Neural progenitor cell (in vitro differentiated cells): ENCODE measurements around the gene PRIMA1. TPM values are rescaled to one million over a fixed set of nuclear protein-coding genes. Genes with fewer than 3 reads are reported as not detected.
A peak's percentile ranks its signal among the peaks of the same experiment; 100 is the strongest.

Experiments used
- DNase-seq: peaks from one replicate; pipeline ENCODE4 v3.0.0-alpha.2; 2016; ENCODE audit warnings: low spot score
- H2AFZ ChIP-seq: fragments of 200-600 bp; sonication (generic); replicated peaks from 2 replicates; pipeline ENCODE4 v1.6.1; 2016; ENCODE audit warnings: antibody characterized with exemption
- H3F3A ChIP-seq: fragments of 200-600 bp; sonication (generic); 2 replicates; pipeline ENCODE4 v1.6.1; 2016; ENCODE audit warnings: antibody characterized with exemption, low read depth
- H3K27ac ChIP-seq: fragments of 200-600 bp; sonication (generic); 2 replicates; pipeline ENCODE4 v1.5.1; 2016; ENCODE audit warnings: mild to moderate bottlenecking
- H3K27me3 ChIP-seq: fragments of 200-600 bp; sonication (generic); 2 replicates; pipeline ENCODE4 v1.6.1; 2016; ENCODE audit warnings: mild to moderate bottlenecking, moderate library complexity
- H3K36me3 ChIP-seq: fragments of 200-600 bp; sonication (generic); 2 replicates; pipeline ENCODE4 v1.5.1; 2016
- H3K4me1 ChIP-seq: fragments of 200-600 bp; sonication (generic); 2 replicates; pipeline ENCODE4 v1.6.1; 2016; ENCODE audit warnings: mixed run types
- H3K4me2 ChIP-seq: fragments of 200-600 bp; sonication (generic); 2 replicates; pipeline ENCODE4 v1.6.1; 2016
- H3K4me3 ChIP-seq: fragments of 200-600 bp; sonication (generic); 2 replicates; pipeline ENCODE4 v1.5.1; 2016
- H3K79me2 ChIP-seq: fragments of 200-600 bp; sonication (generic); 2 replicates; pipeline ENCODE4 v1.6.1; 2016; ENCODE audit warnings: low read depth
- H3K9ac ChIP-seq: fragments of 200-600 bp; sonication (generic); 2 replicates; pipeline ENCODE4 v1.6.1; 2016
- H3K9me3 ChIP-seq: fragments of 200-600 bp; sonication (generic); 2 replicates; pipeline ENCODE4 v1.5.1; 2016; ENCODE audit warnings: low read depth
- H4K20me1 ChIP-seq: fragments of 200-600 bp; sonication (generic); 2 replicates; pipeline ENCODE4 v1.6.1; 2016; ENCODE audit warnings: low read depth
- H3K27ac Mint-ChIP-seq: 3 replicates; pipeline ENCODE4 v1.8.0; 2021; ENCODE audit warnings: mixed read lengths
- H3K27me3 Mint-ChIP-seq: 2 replicates; pipeline ENCODE4 v1.8.0; 2022; ENCODE audit warnings: low read depth, mild to moderate bottlenecking, inconsistent platforms, moderate library complexity, mixed read lengths; ENCODE audit not compliant: insufficient read depth
- H3K36me3 Mint-ChIP-seq: 3 replicates; pipeline ENCODE4 v1.8.0; 2021; ENCODE audit warnings: mixed read lengths
- H3K4me1 Mint-ChIP-seq: 3 replicates; pipeline ENCODE4 v1.8.0; 2021; ENCODE audit warnings: mixed read lengths
- H3K4me3 Mint-ChIP-seq: 3 replicates; pipeline ENCODE4 v1.8.0; 2021; ENCODE audit warnings: mild to moderate bottlenecking, moderate library complexity, mixed read lengths
- H3K9me3 Mint-ChIP-seq: 3 replicates; pipeline ENCODE4 v1.8.0; 2020; ENCODE audit warnings: mixed read lengths
- CTCF ChIP-seq: fragments of 200-600 bp; sonication (generic); IDR thresholded peaks from 2 replicates; pipeline ENCODE4 v1.5.1; 2017; ENCODE audit warnings: antibody characterized with exemption, mild to moderate bottlenecking
- EZH2 ChIP-seq: fragments of 200-600 bp; sonication (generic); IDR thresholded peaks from 2 replicates; pipeline ENCODE4 v1.6.1; 2017; ENCODE audit warnings: antibody characterized with exemption, mild to moderate bottlenecking, moderate library complexity
- EZH2phosphoT487 ChIP-seq: fragments of 200-600 bp; sonication (generic); IDR thresholded peaks from 2 replicates; pipeline ENCODE4 v1.6.1; 2017; ENCODE audit warnings: antibody characterized with exemption
- total RNA-seq: library from RNA; depleted of rRNA; stranded (reverse); fragments of >200 nt; gene quantifications from 2 replicates; pipeline ENCODE4 v1.2.3, GENCODE V29; 2015; ENCODE audit warnings: low replicate concordance

PRIMA1 gene
- total RNA-seq, 1 donor from 2014 or later = 2.8 TPM

DNA sequence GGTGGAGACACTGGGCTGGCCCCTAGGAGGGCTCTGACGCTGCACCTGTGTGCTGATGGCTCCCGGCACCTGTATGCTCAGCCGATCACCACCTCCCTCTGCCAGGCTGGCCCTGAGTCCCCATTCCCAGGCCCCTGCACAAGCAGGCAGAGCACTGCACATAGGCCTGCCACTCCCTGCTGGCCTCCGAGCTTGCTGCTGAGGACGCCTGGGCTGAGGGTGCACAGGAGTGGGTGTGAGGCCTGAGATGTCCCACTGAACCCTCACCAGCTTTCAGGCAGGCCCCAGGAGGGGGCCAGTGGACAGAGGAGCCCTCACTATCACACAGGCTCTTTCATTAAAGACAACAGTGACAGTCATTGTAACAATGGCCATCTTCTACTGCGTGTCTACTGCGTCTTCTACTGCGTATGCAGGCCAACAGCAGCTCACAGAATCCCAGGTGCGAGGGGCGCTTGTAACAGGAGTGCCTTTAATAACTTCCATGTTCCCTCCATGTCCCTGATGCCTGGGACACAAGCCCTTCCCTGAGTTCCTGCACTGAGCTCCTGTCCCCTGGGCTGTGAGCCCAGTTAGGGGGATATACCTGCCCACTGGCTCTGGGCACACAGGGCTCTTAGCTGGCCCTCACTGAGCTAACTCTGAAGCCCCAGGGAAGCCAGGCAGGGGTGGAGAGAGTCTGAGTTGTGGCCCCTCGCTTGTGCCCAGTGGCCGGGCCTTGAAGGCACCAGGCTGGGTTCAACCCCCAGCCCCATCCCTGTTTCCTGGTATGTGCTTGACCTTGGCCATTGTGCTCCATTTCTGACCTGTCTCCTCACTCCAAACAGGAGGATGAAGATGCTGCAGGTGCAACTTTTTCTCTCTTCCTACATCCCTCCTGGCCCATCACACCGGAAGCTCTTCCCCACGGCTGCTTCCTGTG is 71.3 kb downstream of the PRIMA1 start:
- Histone ChIP-seq H3K9me3 (no peaks in the 10 kb centered on the region), H3K79me2 (no peaks in the 10 kb centered on the region), H3K4me3 (no peak overlapping the region), H3K27me3 (no peaks in the 10 kb centered on the region), H3F3A (no peaks in the 10 kb centered on the region), H2AFZ (no peak overlapping the region), H3K27ac (no peak overlapping the region), H3K9ac (no peak overlapping the region), H3K36me3 (no peaks in the 10 kb centered on the region), H4K20me1 (no peaks in the 10 kb centered on the region), H3K4me2 (no peak overlapping the region), H3K4me1 (peaks cover 13% of the 10 kb centered on the region)
- Mint-ChIP-seq H3K27ac (no peak overlapping the region), H3K4me1 (peaks cover 18% of the 10 kb centered on the region), H3K27me3 (peaks cover 16% of the 10 kb centered on the region), H3K36me3 (peaks cover 4% of the 10 kb centered on the region), H3K4me3 (no peak overlapping the region), H3K9me3 (no peaks in the 10 kb centered on the region)
- no peak for DNase-seq
- TF ChIP-seq CTCF = no peak
- TF ChIP-seq EZH2 = no peak
- TF ChIP-seq EZH2phosphoT487 = no peak

DNA sequence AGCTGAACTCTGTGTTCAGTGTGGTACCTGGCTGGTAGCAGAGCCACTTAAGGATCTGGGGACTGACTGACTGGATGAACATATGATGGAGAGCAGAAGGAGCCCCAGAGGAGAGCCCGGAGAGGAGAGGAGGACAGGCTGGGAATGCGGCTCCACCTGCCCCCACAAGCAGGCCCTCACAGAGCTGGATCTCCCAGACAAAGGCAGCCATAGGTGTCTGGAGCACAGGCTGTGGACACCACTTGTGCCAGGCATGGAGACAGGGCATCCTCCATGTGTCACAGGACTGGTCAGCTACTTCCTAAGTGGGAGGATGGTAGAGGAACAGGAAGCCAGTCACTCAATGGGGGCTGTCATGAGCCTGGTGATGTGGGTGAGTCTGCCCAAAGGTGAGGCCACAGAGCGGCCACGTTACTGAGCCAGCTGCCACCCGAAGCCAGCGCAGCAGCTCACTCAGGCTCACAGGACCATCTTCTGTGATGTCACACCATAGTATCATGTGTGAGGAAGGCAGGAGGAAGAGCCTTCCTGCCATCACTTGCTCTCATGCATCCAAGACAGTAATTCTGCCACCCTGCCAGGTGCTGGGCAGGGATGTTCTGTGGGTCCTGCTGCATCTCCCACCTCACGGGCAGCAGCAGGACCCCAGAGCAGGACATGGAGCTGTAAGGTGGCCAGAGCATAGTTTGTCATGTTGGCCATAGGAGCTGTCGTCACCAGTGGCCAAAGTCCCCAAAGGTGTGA is 72.1 kb downstream of the PRIMA1 start:
- H3K9ac ChIP-seq = no peak overlapping the region
- TF ChIP-seq EZH2phosphoT487 (no peak), EZH2 (no peak), CTCF (no peak)
- H3K36me3 Mint-ChIP-seq = no peaks in the 10 kb centered on the region
- H3K4me3 ChIP-seq = no peak overlapping the region
- H3K4me1 Mint-ChIP-seq = peaks cover 22% of the 10 kb centered on the region
- peaks cover 13% of the 10 kb centered on the region for H3K4me1 ChIP-seq
- H3K27me3 Mint-ChIP-seq = peaks cover 16% of the 10 kb centered on the region
- H4K20me1 ChIP-seq = no peaks in the 10 kb centered on the region
- no peaks in the 10 kb centered on the region for H3K9me3 Mint-ChIP-seq
- H3K27ac ChIP-seq = no peak overlapping the region
- no peaks in the 10 kb centered on the region for H3K36me3 ChIP-seq
- H3K27ac Mint-ChIP-seq = peak overlapping the region; percentile 50
- DNase-seq = no peak
- H3F3A ChIP-seq = no peaks in the 10 kb centered on the region
- H3K4me3 Mint-ChIP-seq = no peak overlapping the region
- no peaks in the 10 kb centered on the region for H3K79me2 ChIP-seq
- no peak overlapping the region for H2AFZ ChIP-seq
- H3K9me3 ChIP-seq = no peaks in the 10 kb centered on the region
- H3K4me2 ChIP-seq = no peak overlapping the region
- H3K27me3 ChIP-seq = no peaks in the 10 kb centered on the region

DNA sequence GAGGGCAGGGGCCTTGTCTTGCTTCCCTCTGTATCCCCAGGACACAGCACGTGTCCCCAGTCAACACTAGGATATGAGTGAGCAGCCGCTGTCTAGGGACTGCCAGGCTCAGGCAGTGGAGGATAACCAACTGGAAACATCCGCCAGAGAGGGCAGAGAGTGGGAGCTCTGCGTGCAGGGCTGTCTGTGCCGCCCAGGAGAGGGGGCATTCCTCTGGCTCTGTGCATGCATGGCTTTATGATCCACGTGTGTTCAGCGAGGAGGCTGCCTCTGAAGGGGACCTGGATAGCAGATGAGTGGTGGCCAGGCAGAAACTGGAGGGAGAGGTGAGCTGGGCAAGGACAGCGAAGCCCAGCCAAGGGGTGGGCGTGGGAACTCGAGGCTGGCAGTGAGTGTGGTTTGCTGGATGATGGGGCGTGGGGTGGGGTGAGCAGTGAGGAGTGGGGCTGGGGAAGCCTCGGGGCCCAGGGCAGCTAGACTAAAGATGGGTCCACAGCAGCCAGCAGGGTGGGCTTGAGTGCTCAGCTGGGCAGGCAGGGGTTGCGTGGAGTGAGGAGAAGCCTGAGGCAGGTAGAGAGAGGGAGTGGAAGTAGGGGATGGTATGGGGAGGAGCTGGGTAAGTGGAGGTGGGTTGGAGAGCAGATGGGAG is 72.9 kb downstream of the PRIMA1 start:
- peak overlapping the region; percentile 50 for H3K27ac Mint-ChIP-seq
- no peaks in the 10 kb centered on the region for H3K36me3 Mint-ChIP-seq
- H3F3A ChIP-seq = no peaks in the 10 kb centered on the region
- H3K79me2 ChIP-seq = no peaks in the 10 kb centered on the region
- no peak overlapping the region for H3K27ac ChIP-seq
- H3K27me3 ChIP-seq = no peaks in the 10 kb centered on the region
- H4K20me1 ChIP-seq = no peaks in the 10 kb centered on the region
- H3K36me3 ChIP-seq = no peaks in the 10 kb centered on the region
- H2AFZ ChIP-seq = no peak overlapping the region
- DNase-seq = no peak
- peaks cover 13% of the 10 kb centered on the region for H3K4me1 ChIP-seq
- peaks cover 22% of the 10 kb centered on the region for H3K4me1 Mint-ChIP-seq
- no peak overlapping the region for H3K4me2 ChIP-seq
- peaks cover 14% of the 10 kb centered on the region for H3K27me3 Mint-ChIP-seq
- no peak overlapping the region for H3K4me3 ChIP-seq
- H3K4me3 Mint-ChIP-seq = no peak overlapping the region
- TF ChIP-seq CTCF (no peak), EZH2 (no peak), EZH2phosphoT487 (no peak)
- no peaks in the 10 kb centered on the region for H3K9me3 Mint-ChIP-seq
- no peak overlapping the region for H3K9ac ChIP-seq
- H3K9me3 ChIP-seq = no peaks in the 10 kb centered on the region
